Astrocyte (in vitro differentiated cells and primary cell): ENCODE measurements around the gene CPA1.

Source experiments
- CTCF ChIP-seq: IDR thresholded peaks from 2 replicates; pipeline ENCODE4 v1.5.1; 2011; ENCODE audit warnings: low read depth, mild to moderate bottlenecking, inconsistent platforms, low read length, moderate library complexity; ENCODE audit not compliant: insufficient read depth
- EZH2 ChIP-seq: IDR thresholded peaks from 2 replicates; pipeline ENCODE4 v1.6.1; 2012; ENCODE audit warnings: mild to moderate bottlenecking, low read length, inconsistent platforms; ENCODE audit not compliant: insufficient read depth

- TF ChIP-seq CTCF (no peak), EZH2 (no peak)
Measured at GRCh38 chr7:130394421-130395195, 14.3 kb downstream of the CPA1 start.
